ENCODE data around the gene SIPA1L3. TPM values are rescaled to one million over a fixed set of nuclear protein-coding genes. Genes with fewer than 3 reads are reported as not detected.

SIPA1L3 gene
- total and polyA plus RNA-seq, 2 of the 13 experiments (the other 11 are each of a cell fraction or from before 2014, with no cell fraction given), result 5.5 to 7.7 TPM

- TF ChIP-seq ZNF547 (CRISPR knock-in tag; IDR thresholded peaks at IDR 0.05) (0 out of 2 replicates have a peak, but pooled peaks have one; percentile 63), MED8 (CRISPR knock-in tag; IDR thresholded peaks at IDR 0.05; ENCODE audit: insufficient replicate concordance) (no peak), ZFP90 (CRISPR knock-in tag; IDR thresholded peaks at IDR 0.05; ENCODE audit: borderline replicate concordance) (peak; percentile 8; the same call in 1 of the 2 replicates), STAG1 (CRISPR knock-in tag; IDR thresholded peaks at IDR 0.05) (peak; percentile 91), THYN1 (CRISPR knock-in tag; IDR thresholded peaks at IDR 0.05; ENCODE audit: borderline replicate concordance, low read depth) (no peak), ZBTB40 (IDR thresholded peaks at IDR 0.05) (no peak), ZBTB40 (CRISPR knock-in tag; IDR thresholded peaks at IDR 0.05) (no peak), TGIF2 (CRISPR knock-in tag; IDR thresholded peaks at IDR 0.05) (no peak), RBAK (CRISPR knock-in tag; IDR thresholded peaks at IDR 0.05) (peak; percentile 83), KDM3A (CRISPR knock-in tag; IDR thresholded peaks at IDR 0.05; ENCODE audit: low read depth) (0 out of 2 replicates have a peak, but pooled peaks have one; percentile 59)
- TF ChIP-seq, protein P1, sequence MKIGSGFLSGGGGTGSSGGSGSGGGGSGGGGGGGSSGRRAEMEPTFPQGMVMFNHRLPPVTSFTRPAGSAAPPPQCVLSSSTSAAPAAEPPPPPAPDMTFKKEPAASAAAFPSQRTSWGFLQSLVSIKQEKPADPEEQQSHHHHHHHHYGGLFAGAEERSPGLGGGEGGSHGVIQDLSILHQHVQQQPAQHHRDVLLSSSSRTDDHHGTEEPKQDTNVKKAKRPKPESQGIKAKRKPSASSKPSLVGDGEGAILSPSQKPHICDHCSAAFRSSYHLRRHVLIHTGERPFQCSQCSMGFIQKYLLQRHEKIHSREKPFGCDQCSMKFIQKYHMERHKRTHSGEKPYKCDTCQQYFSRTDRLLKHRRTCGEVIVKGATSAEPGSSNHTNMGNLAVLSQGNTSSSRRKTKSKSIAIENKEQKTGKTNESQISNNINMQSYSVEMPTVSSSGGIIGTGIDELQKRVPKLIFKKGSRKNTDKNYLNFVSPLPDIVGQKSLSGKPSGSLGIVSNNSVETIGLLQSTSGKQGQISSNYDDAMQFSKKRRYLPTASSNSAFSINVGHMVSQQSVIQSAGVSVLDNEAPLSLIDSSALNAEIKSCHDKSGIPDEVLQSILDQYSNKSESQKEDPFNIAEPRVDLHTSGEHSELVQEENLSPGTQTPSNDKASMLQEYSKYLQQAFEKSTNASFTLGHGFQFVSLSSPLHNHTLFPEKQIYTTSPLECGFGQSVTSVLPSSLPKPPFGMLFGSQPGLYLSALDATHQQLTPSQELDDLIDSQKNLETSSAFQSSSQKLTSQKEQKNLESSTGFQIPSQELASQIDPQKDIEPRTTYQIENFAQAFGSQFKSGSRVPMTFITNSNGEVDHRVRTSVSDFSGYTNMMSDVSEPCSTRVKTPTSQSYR (CRISPR knock-in tag; IDR thresholded peaks at IDR 0.05; ENCODE audit: borderline replicate concordance), result no peak
- TF ChIP-seq, protein P2, sequence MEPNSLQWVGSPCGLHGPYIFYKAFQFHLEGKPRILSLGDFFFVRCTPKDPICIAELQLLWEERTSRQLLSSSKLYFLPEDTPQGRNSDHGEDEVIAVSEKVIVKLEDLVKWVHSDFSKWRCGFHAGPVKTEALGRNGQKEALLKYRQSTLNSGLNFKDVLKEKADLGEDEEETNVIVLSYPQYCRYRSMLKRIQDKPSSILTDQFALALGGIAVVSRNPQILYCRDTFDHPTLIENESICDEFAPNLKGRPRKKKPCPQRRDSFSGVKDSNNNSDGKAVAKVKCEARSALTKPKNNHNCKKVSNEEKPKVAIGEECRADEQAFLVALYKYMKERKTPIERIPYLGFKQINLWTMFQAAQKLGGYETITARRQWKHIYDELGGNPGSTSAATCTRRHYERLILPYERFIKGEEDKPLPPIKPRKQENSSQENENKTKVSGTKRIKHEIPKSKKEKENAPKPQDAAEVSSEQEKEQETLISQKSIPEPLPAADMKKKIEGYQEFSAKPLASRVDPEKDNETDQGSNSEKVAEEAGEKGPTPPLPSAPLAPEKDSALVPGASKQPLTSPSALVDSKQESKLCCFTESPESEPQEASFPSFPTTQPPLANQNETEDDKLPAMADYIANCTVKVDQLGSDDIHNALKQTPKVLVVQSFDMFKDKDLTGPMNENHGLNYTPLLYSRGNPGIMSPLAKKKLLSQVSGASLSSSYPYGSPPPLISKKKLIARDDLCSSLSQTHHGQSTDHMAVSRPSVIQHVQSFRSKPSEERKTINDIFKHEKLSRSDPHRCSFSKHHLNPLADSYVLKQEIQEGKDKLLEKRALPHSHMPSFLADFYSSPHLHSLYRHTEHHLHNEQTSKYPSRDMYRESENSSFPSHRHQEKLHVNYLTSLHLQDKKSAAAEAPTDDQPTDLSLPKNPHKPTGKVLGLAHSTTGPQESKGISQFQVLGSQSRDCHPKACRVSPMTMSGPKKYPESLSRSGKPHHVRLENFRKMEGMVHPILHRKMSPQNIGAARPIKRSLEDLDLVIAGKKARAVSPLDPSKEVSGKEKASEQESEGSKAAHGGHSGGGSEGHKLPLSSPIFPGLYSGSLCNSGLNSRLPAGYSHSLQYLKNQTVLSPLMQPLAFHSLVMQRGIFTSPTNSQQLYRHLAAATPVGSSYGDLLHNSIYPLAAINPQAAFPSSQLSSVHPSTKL (CRISPR knock-in tag; IDR thresholded peaks at IDR 0.05), result peak; percentile 38; the same call in 1 of the 2 replicates
Observed at GRCh38 chr19:38073841-38074685, 167.1 kb downstream of the SIPA1L3 start (continued).
